IMR-90 (cell line): ENCODE results near the gene GPR149. TPM values are rescaled to one million over a fixed set of nuclear protein-coding genes. Genes with fewer than 3 reads are reported as not detected.

Experiments used
- ATAC-seq: fragments of 200-7000 bp; cut with Tn5 transposase; 2 replicates; pipeline ENCODE4 v1.9.1; 2020; ENCODE audit warnings: low read depth, mild to moderate bottlenecking, moderate library complexity
- BruUV-seq: library from RNA; stranded (reverse); fragments of 400-500 nt; replicated peaks from 2 replicates; lab custom pipeline; 2021; lab: Mats Ljungman, UMichigan
- CTCF ChIA-PET: fragments of 300-600 bp; formaldehyde crosslinking; extraction: SDS; loops from one replicate; lab custom pipeline; 2021; ENCODE audit warnings: antibody characterized with exemption; lab: Yijun Ruan, JAX
- POLR2A ChIA-PET: fragments of 300-600 bp; sonication (Branson Sonifier 250); formaldehyde crosslinking; loops from one replicate; lab custom pipeline; 2022; ENCODE audit warnings: antibody characterized with exemption; ENCODE audit not compliant: unreplicated experiment; lab: Charles Lee
- DNase-seq: peaks from one replicate; pipeline ENCODE4 v3.0.0; 2013
- H2AFZ ChIP-seq: replicated peaks from 2 replicates; pipeline ENCODE3; 2013; ENCODE audit warnings: low read length, mild to moderate bottlenecking; ENCODE audit not compliant: poor library complexity
- H2AK5ac ChIP-seq: 2 replicates; pipeline ENCODE4 v1.6.1; 2013; ENCODE audit warnings: low read depth, low read length, inconsistent platforms
- H2AK9ac ChIP-seq: replicated peaks from 2 replicates; pipeline ENCODE3; 2013; ENCODE audit warnings: mild to moderate bottlenecking, low read depth, low read length, moderate library complexity; ENCODE audit not compliant: poor library complexity
- H2BK120ac ChIP-seq: 2 replicates; pipeline ENCODE4 v1.6.1; 2013; ENCODE audit warnings: low read depth, low read length, inconsistent platforms
- H2BK15ac ChIP-seq: 3 replicates; pipeline ENCODE4 v1.6.1; 2013; ENCODE audit warnings: low read depth, low read length, inconsistent platforms
- H2BK20ac ChIP-seq: 2 replicates; pipeline ENCODE4 v1.6.1; 2013; ENCODE audit warnings: low read depth, mild to moderate bottlenecking, inconsistent platforms, low read length, moderate library complexity
- H2BK5ac ChIP-seq: 2 replicates; pipeline ENCODE4 v1.6.1; 2013; ENCODE audit warnings: mild to moderate bottlenecking, low read depth, low read length, inconsistent platforms; ENCODE audit not compliant: poor library complexity, severe bottlenecking
- H3K14ac ChIP-seq: replicated peaks from 2 replicates; pipeline ENCODE4 v1.6.1; 2013; ENCODE audit warnings: low read depth, low read length, inconsistent platforms
- H3K18ac ChIP-seq: 2 replicates; pipeline ENCODE4 v1.6.1; 2013; ENCODE audit warnings: low read depth, low read length, control low read depth
- H3K23ac ChIP-seq: 2 replicates; pipeline ENCODE4 v1.6.1; 2013; ENCODE audit warnings: low read depth, low read length, inconsistent platforms
- H3K27ac ChIP-seq: 2 replicates; pipeline ENCODE4 v1.5.1; 2013; ENCODE audit warnings: mild to moderate bottlenecking, control low read depth, low read length; ENCODE audit not compliant: insufficient read depth
- H3K27me3 ChIP-seq: 2 replicates; pipeline ENCODE4 v1.6.1; 2013; ENCODE audit warnings: low read length; ENCODE audit not compliant: control insufficient read depth, insufficient read depth
- H3K36me3 ChIP-seq: 2 replicates; pipeline ENCODE4 v1.6.1; 2013; ENCODE audit warnings: low read length, mixed read lengths; ENCODE audit not compliant: control insufficient read depth, insufficient read depth
- H3K4ac ChIP-seq: 2 replicates; pipeline ENCODE4 v1.6.1; 2013; ENCODE audit warnings: low read depth, low read length, inconsistent platforms
- H3K4me1 ChIP-seq: 2 replicates; pipeline ENCODE4 v1.6.1; 2013; ENCODE audit warnings: low read length, mixed read lengths; ENCODE audit not compliant: control insufficient read depth, insufficient read depth
- H3K4me2 ChIP-seq: 2 replicates; pipeline ENCODE4 v1.6.1; 2013; ENCODE audit warnings: low read depth, mild to moderate bottlenecking, control low read depth, low read length, moderate library complexity
- H3K4me3 ChIP-seq: 2 replicates; pipeline ENCODE4 v1.5.1; 2013; ENCODE audit warnings: low read depth, mild to moderate bottlenecking, control low read depth, low read length, moderate library complexity; ENCODE audit not compliant: insufficient read depth
- H3K56ac ChIP-seq: 2 replicates; pipeline ENCODE4 v1.6.1; 2013; ENCODE audit warnings: low read length, inconsistent platforms; ENCODE audit not compliant: insufficient read depth; ENCODE audit errors: extremely low read depth
- H3K79me1 ChIP-seq, 2 experiments: 2 replicates each; pipeline ENCODE4 v1.6.1; 2013; ENCODE audit warnings: low read length in 2 of 2, inconsistent platforms in 1 of 2, low read depth in 1 of 2
- H3K9ac ChIP-seq: 2 replicates; pipeline ENCODE4 v1.6.1; 2013; ENCODE audit warnings: low read depth, low read length, control low read depth
- H3K9me1 ChIP-seq: 2 replicates; pipeline ENCODE4 v1.6.1; 2013; ENCODE audit warnings: low read length, inconsistent platforms; ENCODE audit not compliant: insufficient read depth
- H3K9me3 ChIP-seq: 2 replicates; pipeline ENCODE4 v1.6.1; 2013; ENCODE audit warnings: low read length; ENCODE audit not compliant: control insufficient read depth, insufficient read depth
- H4K20me1 ChIP-seq: 2 replicates; pipeline ENCODE4 v1.6.1; 2013; ENCODE audit warnings: low read length, inconsistent platforms; ENCODE audit not compliant: insufficient read depth
- H4K5ac ChIP-seq: 2 replicates; pipeline ENCODE4 v1.6.1; 2013; ENCODE audit warnings: mild to moderate bottlenecking, low read depth, low read length, control low read depth
- H4K8ac ChIP-seq, 2 experiments: 2 replicates each; pipeline ENCODE4 v1.6.1; 2013; ENCODE audit warnings: low read depth in 2 of 2, low read length in 2 of 2, control low read depth in 1 of 2, inconsistent platforms in 1 of 2
- H4K91ac ChIP-seq: 2 replicates; pipeline ENCODE4 v1.6.1; 2013; ENCODE audit warnings: low read depth, low read length, inconsistent platforms; ENCODE audit not compliant: insufficient read depth
- BHLHE40 ChIP-seq: fragments of 150-350 bp; IDR thresholded peaks from 2 replicates; pipeline ENCODE4 v1.6.1; 2016; ENCODE audit warnings: mild to moderate bottlenecking, low read depth, low read length
- CTCF ChIP-seq: conservative IDR thresholded peaks from 2 replicates; pipeline ENCODE4 v1.5.1; 2012; ENCODE audit warnings: mild to moderate bottlenecking, low read depth, low read length, improper control_type of control experiment
- ELK1 ChIP-seq: fragments of 150-350 bp; IDR thresholded peaks from 2 replicates; pipeline ENCODE4 v1.6.1; 2016; ENCODE audit warnings: low read depth, mild to moderate bottlenecking, low read length, moderate library complexity, borderline replicate concordance
- FOS ChIP-seq: fragments of 150-350 bp; IDR thresholded peaks from 2 replicates; pipeline ENCODE4 v1.6.1; 2016; ENCODE audit warnings: low read depth, low read length
- MAFK ChIP-seq: IDR thresholded peaks from 2 replicates; pipeline ENCODE4 v1.6.1; 2012; ENCODE audit warnings: low read depth, low read length, improper control_type of control experiment
- MAZ ChIP-seq: IDR thresholded peaks from 2 replicates; pipeline ENCODE4 v1.6.1; 2012; ENCODE audit warnings: low read depth, mild to moderate bottlenecking, low read length, improper control_type of control experiment, moderate library complexity, borderline replicate concordance
- MXI1 ChIP-seq: IDR thresholded peaks from 2 replicates; pipeline ENCODE4 v1.6.1; 2012; ENCODE audit warnings: low read depth, mild to moderate bottlenecking, low read length, moderate library complexity, borderline replicate concordance
- NFE2L2 ChIP-seq: fragments of 150-350 bp; IDR thresholded peaks from 2 replicates; pipeline ENCODE4 v1.6.1; 2016; ENCODE audit warnings: low read depth, mild to moderate bottlenecking, low read length
- POLR2A ChIP-seq: IDR thresholded peaks from 2 replicates; pipeline ENCODE4 v1.6.1; 2012; ENCODE audit warnings: mild to moderate bottlenecking, low read depth, low read length
- RCOR1 ChIP-seq: IDR thresholded peaks from 2 replicates; pipeline ENCODE4 v1.6.1; 2012; ENCODE audit warnings: mild to moderate bottlenecking, low read length, improper control_type of control experiment; ENCODE audit not compliant: insufficient replicate concordance
- SMC3 ChIP-seq: fragments of 150-350 bp; IDR thresholded peaks from 2 replicates; pipeline ENCODE4 v1.6.1; 2016; ENCODE audit warnings: low read depth, mild to moderate bottlenecking, antibody characterized with exemption, low read length, moderate library complexity
- USF2 ChIP-seq: fragments of 150-350 bp; IDR thresholded peaks from 2 replicates; pipeline ENCODE4 v1.6.1; 2017; ENCODE audit warnings: mild to moderate bottlenecking, antibody characterized with exemption, low read length, low read depth
- dilution Hi-C: fragments of 300-500 bp; cut with HindIII; formaldehyde crosslinking; loops from one replicate; pipeline ENCODE4 v1.14.3; 2018; ENCODE audit warnings: low sequenced_read_pairs; ENCODE audit not compliant: unreplicated experiment
- in situ Hi-C: fragments of 300-500 bp; cut with MboI; formaldehyde crosslinking; loops from 3 replicates; pipeline ENCODE4 v1.14.3; 2019; ENCODE audit warnings: low sequenced_read_pairs, inconsistent platforms, mixed read lengths
- intact Hi-C: fragments of 100-400 bp; cut with micrococcal nuclease; formaldehyde crosslinking; loops from 2 replicates; pipeline ENCODE4 v1.10.0; 2022
- polyA plus RNA-seq, 3 experiments: library from polyadenylated mRNA; depleted of rRNA; stranded (reverse); fragments of >200 nt; gene quantifications; 2 replicates each; pipeline ENCODE4 v1.2.3, GENCODE V29; 2012; ENCODE audit warnings: low replicate concordance in 1 of 3
- total RNA-seq: library from RNA; depleted of rRNA; stranded (reverse); fragments of >200 nt; gene quantifications from 2 replicates; pipeline ENCODE4 v1.2.3, GENCODE V29; 2012

Gene GPR149
- total and polyA plus RNA-seq, 2 of the 4 experiments (the other 2 are of a cell fraction) = not detected

GRCh38 chr3:154464440-154465190 is 34.6 kb upstream of the GPR149 start:
- H3K23ac ChIP-seq = no peak overlapping the region
- no peak overlapping the region for H3K18ac ChIP-seq
- no peak overlapping the region for H4K91ac ChIP-seq
- no peak overlapping the region for H4K8ac ChIP-seq
- H2AK9ac ChIP-seq = no peak overlapping the region
- 0 out of 2 replicates have a peak, but pooled peaks cover 2% of the 10 kb centered on the region for H3K9me3 ChIP-seq
- no peaks in the 10 kb centered on the region for H4K20me1 ChIP-seq
- H3K27ac ChIP-seq = no peak overlapping the region
- no peaks in the 10 kb centered on the region for H3K79me1 ChIP-seq
- in situ Hi-C loops (no loop called here), dilution Hi-C loops (no loop called here), intact Hi-C loops (no loop called here)
- DNase-seq (no peak), ATAC-seq (no peak)
- H3K4me3 ChIP-seq = no peak overlapping the region
- H2BK20ac ChIP-seq = no peak overlapping the region
- H3K36me3 ChIP-seq = no peaks in the 10 kb centered on the region
- H3K56ac ChIP-seq = no peak overlapping the region
- no peak overlapping the region for H2AK5ac ChIP-seq
- H3K14ac ChIP-seq = no peak overlapping the region
- H3K4ac ChIP-seq = no peak overlapping the region
- BruUV-seq = no TSS peak
- TF ChIP-seq RCOR1 = no peak
- no peak for TF ChIP-seq POLR2A
- TF ChIP-seq MAZ = no peak
- no peak for TF ChIP-seq CTCF
- TF ChIP-seq BHLHE40 = no peak
- no peak for TF ChIP-seq USF2
- TF ChIP-seq MAFK = no peak
- no peak for TF ChIP-seq MXI1
- TF ChIP-seq SMC3 = no peak
- no peak for TF ChIP-seq FOS
- no peak for TF ChIP-seq NFE2L2
- no peak for TF ChIP-seq ELK1
- no peaks in the 10 kb centered on the region for H3K27me3 ChIP-seq
- no peaks in the 10 kb centered on the region for H3K9me1 ChIP-seq
- H4K5ac ChIP-seq = no peak overlapping the region
- no peak overlapping the region for H2BK120ac ChIP-seq
- CTCF ChIA-PET = no interaction called here
- no peak overlapping the region for H3K4me2 ChIP-seq
- no peak overlapping the region for H2BK15ac ChIP-seq
- H2BK5ac ChIP-seq = no peak overlapping the region
- no peak overlapping the region for H2AFZ ChIP-seq
- no peaks in the 10 kb centered on the region for H3K4me1 ChIP-seq
- no peak overlapping the region for H3K9ac ChIP-seq
- POLR2A ChIA-PET = no interaction called here
